ENCODE measurements around the gene PARP3.

Gene PARP3

DNA sequence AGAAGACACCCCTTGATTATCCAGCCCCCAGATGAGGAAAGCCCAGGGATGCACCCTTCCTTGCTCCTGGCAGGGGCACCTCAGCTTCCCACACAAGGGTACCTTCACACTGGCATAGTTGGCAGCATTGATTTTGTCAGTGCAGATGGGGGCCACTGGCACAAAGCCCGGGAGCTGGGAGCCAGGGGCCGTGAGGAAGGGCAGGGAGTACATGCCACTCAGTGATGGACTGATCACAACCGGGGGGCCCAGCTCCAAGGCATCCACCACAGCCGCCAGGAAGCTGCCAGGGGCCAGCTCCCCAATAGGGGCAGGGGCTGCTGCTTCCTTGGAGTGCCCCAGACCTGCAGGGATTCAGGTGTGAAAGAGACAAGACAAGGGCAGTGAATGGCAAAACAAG, 27.7 kb downstream of the PARP3 start:
- Histone ChIP-seq H3K27me3 (ENCODE audit: insufficient read depth, low read length, poor library complexity) (no peaks in the 10 kb centered on the region), H3K4me1 (ENCODE audit: insufficient read depth, low read length) (peaks cover 47% of the 10 kb centered on the region), H4K20me1 (ENCODE audit: insufficient read depth, low read length) (peaks cover 3% of the 10 kb centered on the region; the same call in 1 of the 2 replicates), H3K4me3 (ENCODE audit: low read depth in 1 of 2, low read length in 2 of 2) (no peak overlapping the region), H3K27ac (ENCODE audit: low read length) (no peak overlapping the region), H3K36me3 (ENCODE audit: insufficient read depth, low read length) (peaks cover 10% of the 10 kb centered on the region), H3K9me3 (ENCODE audit: insufficient read depth, low read length, severe bottlenecking) (no peaks in the 10 kb centered on the region), H3K9ac (ENCODE audit: low read depth, low read length) (no peak overlapping the region), H2AFZ (ENCODE audit: low read depth, low read length) (no peak overlapping the region), H3K79me2 (ENCODE audit: insufficient read depth, low read length) (peaks cover 11% of the 10 kb centered on the region), H3K4me2 (ENCODE audit: insufficient read depth, low read length) (no peak overlapping the region)
- DNase-seq (no peak), ATAC-seq (ENCODE audit: insufficient read depth, low read depth) (no peak)
- TF ChIP-seq EZH2 (IDR thresholded peaks at IDR 0.05; ENCODE audit: borderline replicate concordance, low read depth, low read length, severe bottlenecking) = no peak
- TF ChIP-seq, protein P1, sequence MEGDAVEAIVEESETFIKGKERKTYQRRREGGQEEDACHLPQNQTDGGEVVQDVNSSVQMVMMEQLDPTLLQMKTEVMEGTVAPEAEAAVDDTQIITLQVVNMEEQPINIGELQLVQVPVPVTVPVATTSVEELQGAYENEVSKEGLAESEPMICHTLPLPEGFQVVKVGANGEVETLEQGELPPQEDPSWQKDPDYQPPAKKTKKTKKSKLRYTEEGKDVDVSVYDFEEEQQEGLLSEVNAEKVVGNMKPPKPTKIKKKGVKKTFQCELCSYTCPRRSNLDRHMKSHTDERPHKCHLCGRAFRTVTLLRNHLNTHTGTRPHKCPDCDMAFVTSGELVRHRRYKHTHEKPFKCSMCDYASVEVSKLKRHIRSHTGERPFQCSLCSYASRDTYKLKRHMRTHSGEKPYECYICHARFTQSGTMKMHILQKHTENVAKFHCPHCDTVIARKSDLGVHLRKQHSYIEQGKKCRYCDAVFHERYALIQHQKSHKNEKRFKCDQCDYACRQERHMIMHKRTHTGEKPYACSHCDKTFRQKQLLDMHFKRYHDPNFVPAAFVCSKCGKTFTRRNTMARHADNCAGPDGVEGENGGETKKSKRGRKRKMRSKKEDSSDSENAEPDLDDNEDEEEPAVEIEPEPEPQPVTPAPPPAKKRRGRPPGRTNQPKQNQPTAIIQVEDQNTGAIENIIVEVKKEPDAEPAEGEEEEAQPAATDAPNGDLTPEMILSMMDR (IDR thresholded peaks at IDR 0.05; ENCODE audit: borderline replicate concordance, extremely low read depth, low read length, poor library complexity, severe bottlenecking) = no peak

DNA sequence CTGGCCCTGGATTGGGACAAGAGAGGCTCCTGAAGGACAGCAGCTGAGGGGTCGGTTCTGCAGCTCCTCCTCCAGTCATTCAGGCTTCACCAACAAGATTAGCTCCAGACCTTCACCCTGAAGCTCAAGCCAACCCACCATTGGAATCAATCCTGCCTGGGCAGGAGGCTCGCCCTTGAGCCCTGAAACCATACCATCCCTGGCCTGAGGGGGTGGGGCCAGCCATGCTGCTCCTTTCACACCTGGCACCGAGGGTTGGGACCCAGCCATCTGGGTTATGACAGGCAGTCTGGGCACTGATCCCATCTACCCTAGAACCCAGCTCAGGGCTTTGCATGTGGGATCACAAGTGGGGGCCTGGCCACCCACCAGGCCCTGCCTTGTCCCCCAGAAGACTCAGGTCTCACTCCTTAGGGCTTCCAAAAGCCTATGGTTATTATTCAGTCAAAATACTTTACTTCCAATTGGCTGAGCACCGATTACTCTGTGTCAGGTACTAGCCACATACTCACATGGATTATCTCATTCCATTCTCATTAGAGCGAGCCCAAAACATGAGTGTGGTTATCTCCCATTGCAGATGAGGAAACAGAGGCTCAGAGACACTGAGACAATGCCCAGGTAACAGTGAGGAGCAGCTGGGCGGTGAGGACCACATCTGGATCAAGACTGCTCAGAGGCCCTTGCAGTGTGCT, 28.6 kb downstream of the PARP3 start:
- no peaks in the 10 kb centered on the region for H3K27me3 ChIP-seq (ENCODE audit: insufficient read depth, low read length, poor library complexity)
- H3K36me3 ChIP-seq (ENCODE audit: insufficient read depth, low read length) = peaks cover 10% of the 10 kb centered on the region
- H3K9me3 ChIP-seq (ENCODE audit: insufficient read depth, low read length, severe bottlenecking) = no peaks in the 10 kb centered on the region
- ATAC-seq (ENCODE audit: insufficient read depth, low read depth) (no peak), DNase-seq (no peak)
- peaks cover 53% of the 10 kb centered on the region for H3K4me1 ChIP-seq (ENCODE audit: insufficient read depth, low read length)
- H3K4me2 ChIP-seq (ENCODE audit: insufficient read depth, low read length) = no peak overlapping the region
- H4K20me1 ChIP-seq (ENCODE audit: insufficient read depth, low read length) = peaks cover 3% of the 10 kb centered on the region; the same call in 1 of the 2 replicates
- H2AFZ ChIP-seq (ENCODE audit: low read depth, low read length) = no peak overlapping the region
- H3K27ac ChIP-seq (ENCODE audit: low read length) = no peak overlapping the region
- no peak overlapping the region for H3K9ac ChIP-seq (ENCODE audit: low read depth, low read length)
- H3K4me3 ChIP-seq (ENCODE audit: low read depth in 1 of 2, low read length in 2 of 2) = no peak overlapping the region
- H3K79me2 ChIP-seq (ENCODE audit: insufficient read depth, low read length) = peaks cover 11% of the 10 kb centered on the region
- no peak for TF ChIP-seq EZH2 (IDR thresholded peaks at IDR 0.05; ENCODE audit: borderline replicate concordance, low read depth, low read length, severe bottlenecking)
- TF ChIP-seq, protein P1 (IDR thresholded peaks at IDR 0.05; ENCODE audit: borderline replicate concordance, extremely low read depth, low read length, poor library complexity, severe bottlenecking) = no peak

DNA sequence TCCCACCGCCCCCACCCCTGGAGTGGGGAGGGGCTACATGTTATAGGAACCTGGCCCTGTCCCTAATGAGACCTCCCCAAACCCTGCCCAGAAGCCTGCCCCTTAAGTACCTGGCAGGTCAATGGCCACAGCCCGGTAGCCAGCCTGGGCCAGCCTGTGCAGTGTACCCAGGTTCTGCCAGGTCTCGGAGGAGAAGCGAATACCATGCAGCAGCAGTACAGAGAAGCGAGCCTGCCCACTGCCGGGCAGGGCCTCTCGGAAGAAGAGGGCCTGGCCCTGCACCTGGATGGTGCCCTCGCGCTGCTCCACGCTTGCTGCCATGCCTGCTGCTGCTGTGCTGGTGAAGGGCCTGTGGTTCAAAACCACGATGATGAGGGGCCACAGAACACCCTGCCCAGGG, 29.2 kb downstream of the PARP3 start:
- TF ChIP-seq, protein P1 (IDR thresholded peaks at IDR 0.05; ENCODE audit: borderline replicate concordance, extremely low read depth, low read length, poor library complexity, severe bottlenecking) = no peak
- no peak for TF ChIP-seq EZH2 (IDR thresholded peaks at IDR 0.05; ENCODE audit: borderline replicate concordance, low read depth, low read length, severe bottlenecking)
- Histone ChIP-seq H3K79me2 (ENCODE audit: insufficient read depth, low read length) (peaks cover 11% of the 10 kb centered on the region), H4K20me1 (ENCODE audit: insufficient read depth, low read length) (peaks cover 3% of the 10 kb centered on the region; the same call in 1 of the 2 replicates), H3K9me3 (ENCODE audit: insufficient read depth, low read length, severe bottlenecking) (no peaks in the 10 kb centered on the region), H3K4me1 (ENCODE audit: insufficient read depth, low read length) (peaks cover 54% of the 10 kb centered on the region), H3K4me3 (ENCODE audit: low read depth in 1 of 2, low read length in 2 of 2) (no peak overlapping the region), H2AFZ (ENCODE audit: low read depth, low read length) (no peak overlapping the region), H3K9ac (ENCODE audit: low read depth, low read length) (no peak overlapping the region), H3K27ac (ENCODE audit: low read length) (no peak overlapping the region), H3K27me3 (ENCODE audit: insufficient read depth, low read length, poor library complexity) (no peaks in the 10 kb centered on the region), H3K4me2 (ENCODE audit: insufficient read depth, low read length) (no peak overlapping the region), H3K36me3 (ENCODE audit: insufficient read depth, low read length) (peaks cover 10% of the 10 kb centered on the region)
- DNase-seq (no peak), ATAC-seq (ENCODE audit: insufficient read depth, low read depth) (no peak)
